CD4-positive, alpha-beta T cell treated with Interleukin-2 at 100 ng/mL for 4 hours (primary cell): Measurements from ENCODE around the gene MTHFSD.

Experiments
- DNase-seq: peaks from one replicate; pipeline ENCODE4 v3.0.0-alpha.2; 2020; ENCODE audit warnings: low spot score

The MTHFSD gene

GRCh38 chr16:86550281-86550680 is 4.8 kb downstream of the MTHFSD start:
- DNase-seq = no peak

- no peak for DNase-seq
These were observed 5.2 kb downstream of the MTHFSD start for GRCh38 chr16:86549893-86550190.

GRCh38 chr16:86549076-86549892 is 5.8 kb downstream of the MTHFSD start:
- DNase-seq = no peak

GRCh38 chr16:86547286-86547685 is 7.7 kb downstream of the MTHFSD start:
- DNase-seq = no peak

- DNase-seq = no peak
These were observed 8.4 kb downstream of the MTHFSD start for GRCh38 chr16:86546638-86547013.

GRCh38 chr16:86545954-86546637 is 8.9 kb downstream of the MTHFSD start:
- no peak for DNase-seq

- no peak for DNase-seq
These were observed 9.6 kb downstream of the MTHFSD start for GRCh38 chr16:86545481-86545880.

- DNase-seq = no peak
These were observed 12.0 kb downstream of the MTHFSD start for GRCh38 chr16:86542756-86543750.

- DNase-seq = no peak
These were observed 13.5 kb downstream of the MTHFSD start for GRCh38 chr16:86541560-86541959.

- no peak for DNase-seq
These were observed 14.1 kb downstream of the MTHFSD start for GRCh38 chr16:86540894-86541293.

- no peak for DNase-seq
These were observed 16.7 kb downstream of the MTHFSD start for GRCh38 chr16:86538196-86538780.

GRCh38 chr16:86537486-86537885 is 17.5 kb downstream of the MTHFSD start:
- no peak for DNase-seq

- DNase-seq = no peak
These were observed 18.4 kb downstream of the MTHFSD start for GRCh38 chr16:86536621-86537020.

GRCh38 chr16:86534779-86535615 is 20.0 kb downstream of the MTHFSD start:
- no peak for DNase-seq

GRCh38 chr16:86533767-86534351 is 21.2 kb downstream of the MTHFSD start:
- no peak for DNase-seq

- DNase-seq = no peak
These were observed 22.0 kb downstream of the MTHFSD start for GRCh38 chr16:86533076-86533475.

- DNase-seq = no peak
These were observed 22.6 kb downstream of the MTHFSD start for GRCh38 chr16:86532526-86532815.

GRCh38 chr16:86531641-86532525 is 23.2 kb downstream of the MTHFSD start:
- no peak for DNase-seq

- DNase-seq = no peak
These were observed 23.9 kb downstream of the MTHFSD start for GRCh38 chr16:86531191-86531545.
